ENCODE measurements around the gene GRB2. TPM values are rescaled to one million over a fixed set of nuclear protein-coding genes. Genes with fewer than 3 reads are reported as not detected.
A peak's percentile ranks its signal among the peaks of the same experiment; 100 is the strongest.

GRB2 gene
- total RNA-seq, 2 donors from 2014 or later: 120 to 144 TPM

- Histone ChIP-seq H3K27ac (no peak overlapping the region), H3K4me3 (no peak overlapping the region), H3K36me3 (no peaks in the 10 kb centered on the region), H3K4me1 (ENCODE audit: control insufficient read depth in 1 of 2, low read depth in 2 of 2) (peaks cover 31 to 40% of the 10 kb centered on the region in 2 donors), H3K27me3 (replicated peaks; ENCODE audit: insufficient read depth) (no peaks in the 10 kb centered on the region), H3K9me3 (no peaks in the 10 kb centered on the region)
- TF ChIP-seq CTCF (IDR thresholded peaks at IDR 0.05): no peak
- ATAC-seq (ENCODE audit: insufficient number of reproducible peaks, low FRiP score, low read depth) (no peak), DNase-seq (ENCODE audit: low spot score) (no peak)
Observed at GRCh38 chr17:75396796-75397195, 8.7 kb downstream of the GRB2 start.

GRCh38 chr17:75396025-75396424 lies 9.5 kb downstream of the GRB2 start:
- no peaks in the 10 kb centered on the region for H3K27me3 ChIP-seq (replicated peaks; ENCODE audit: insufficient read depth)
- no peaks in the 10 kb centered on the region for H3K9me3 ChIP-seq
- no peak for TF ChIP-seq CTCF (IDR thresholded peaks at IDR 0.05)
- H3K4me1 ChIP-seq (ENCODE audit: control insufficient read depth in 1 of 2, low read depth in 2 of 2): peaks cover 31 to 43% of the 10 kb centered on the region in 2 donors
- DNase-seq (ENCODE audit: low spot score) (no peak), ATAC-seq (ENCODE audit: insufficient number of reproducible peaks, low FRiP score, low read depth) (no peak)
- H3K36me3 ChIP-seq: no peaks in the 10 kb centered on the region
- H3K27ac ChIP-seq: no peak overlapping the region
- H3K4me3 ChIP-seq: no peak overlapping the region

- peak overlapping the region; percentile 74 for H3K4me3 ChIP-seq
- no peaks in the 10 kb centered on the region for H3K9me3 ChIP-seq
- TF ChIP-seq CTCF (IDR thresholded peaks at IDR 0.05): no peak
- no peak for ATAC-seq (ENCODE audit: insufficient number of reproducible peaks, low FRiP score, low read depth)
- DNase-seq (ENCODE audit: low spot score): no peak
- H3K27me3 ChIP-seq (replicated peaks; ENCODE audit: insufficient read depth): no peaks in the 10 kb centered on the region
- H3K27ac ChIP-seq: peak overlapping the region; percentile 13 to 73
- no peaks in the 10 kb centered on the region for H3K36me3 ChIP-seq
- peaks cover 38 to 55% of the 10 kb centered on the region in 2 donors for H3K4me1 ChIP-seq (ENCODE audit: control insufficient read depth in 1 of 2, low read depth in 2 of 2)
Observed at GRCh38 chr17:75394332-75394918, 11.1 kb downstream of the GRB2 start.

- Histone ChIP-seq H3K36me3 (no peaks in the 10 kb centered on the region), H3K27ac (peak overlapping the region; percentile 69 to 73), H3K9me3 (no peaks in the 10 kb centered on the region), H3K4me1 (ENCODE audit: control insufficient read depth in 1 of 2, low read depth in 2 of 2) (peaks cover 38 to 56% of the 10 kb centered on the region in 2 donors), H3K27me3 (replicated peaks; ENCODE audit: insufficient read depth) (no peaks in the 10 kb centered on the region), H3K4me3 (peak overlapping the region; percentile 74)
- peak; percentile 95 for ATAC-seq (ENCODE audit: insufficient number of reproducible peaks, low FRiP score, low read depth)
- peak; percentile 96 for DNase-seq (ENCODE audit: low spot score)
- peak; percentile 46 for TF ChIP-seq CTCF (IDR thresholded peaks at IDR 0.05)
Observed at GRCh38 chr17:75393523-75394331, 11.8 kb downstream of the GRB2 start.

- Histone ChIP-seq H3K4me3 (peak overlapping the region; percentile 74), H3K27me3 (replicated peaks; ENCODE audit: insufficient read depth) (no peaks in the 10 kb centered on the region), H3K27ac (peak overlapping the region; percentile 69 to 73), H3K9me3 (no peaks in the 10 kb centered on the region), H3K36me3 (peaks cover 1% of the 10 kb centered on the region), H3K4me1 (ENCODE audit: control insufficient read depth in 1 of 2, low read depth in 2 of 2) (peaks cover 38 to 68% of the 10 kb centered on the region in 2 donors)
- no peak for DNase-seq (ENCODE audit: low spot score)
- no peak for TF ChIP-seq CTCF (IDR thresholded peaks at IDR 0.05)
- no peak for ATAC-seq (ENCODE audit: insufficient number of reproducible peaks, low FRiP score, low read depth)
Observed at GRCh38 chr17:75392559-75392958, 12.9 kb downstream of the GRB2 start.

Data from thoracic aorta (tissue), 2 donors.